HG02852 (cell line): ENCODE data around the gene R3HDM2.

Experiments used
- ATAC-seq: cut with Tn5 transposase; IDR thresholded peaks from one replicate; pipeline ENCODE4 v1.9.1; 2021; ENCODE audit warnings: mild to moderate bottlenecking, moderate library complexity; ENCODE audit not compliant: unreplicated experiment

The R3HDM2 gene

DNA sequence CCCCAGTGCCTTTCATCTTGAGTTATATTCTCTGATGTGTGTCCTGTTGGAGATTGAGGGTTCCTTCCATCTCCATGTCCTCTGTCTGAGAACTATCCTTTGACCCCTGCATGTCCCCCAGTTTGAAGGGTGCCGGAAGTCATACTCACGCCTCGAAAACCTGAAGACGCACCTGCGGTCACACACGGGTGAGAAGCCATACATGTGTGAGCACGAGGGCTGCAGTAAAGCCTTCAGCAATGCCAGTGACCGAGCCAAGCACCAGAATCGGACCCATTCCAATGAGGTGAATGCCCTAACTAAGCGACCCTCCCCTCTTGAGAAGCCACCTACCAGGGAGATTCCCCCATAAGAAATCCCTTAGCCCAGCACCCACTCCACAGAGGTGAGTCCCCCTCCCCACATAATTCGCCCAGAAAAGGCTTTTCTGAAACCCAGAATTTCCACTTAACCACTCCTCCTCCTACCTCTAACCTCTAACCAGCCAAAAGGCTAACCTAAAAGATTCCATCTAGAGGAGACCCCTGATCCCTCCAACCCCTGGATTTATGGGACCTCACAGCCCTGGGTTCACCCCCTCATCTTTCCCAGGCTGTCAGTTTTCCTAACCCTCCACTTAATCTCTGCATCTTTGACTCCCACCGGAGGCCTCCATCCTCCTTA, 36.5 kb upstream of the R3HDM2 start:
- no peak for ATAC-seq

DNA sequence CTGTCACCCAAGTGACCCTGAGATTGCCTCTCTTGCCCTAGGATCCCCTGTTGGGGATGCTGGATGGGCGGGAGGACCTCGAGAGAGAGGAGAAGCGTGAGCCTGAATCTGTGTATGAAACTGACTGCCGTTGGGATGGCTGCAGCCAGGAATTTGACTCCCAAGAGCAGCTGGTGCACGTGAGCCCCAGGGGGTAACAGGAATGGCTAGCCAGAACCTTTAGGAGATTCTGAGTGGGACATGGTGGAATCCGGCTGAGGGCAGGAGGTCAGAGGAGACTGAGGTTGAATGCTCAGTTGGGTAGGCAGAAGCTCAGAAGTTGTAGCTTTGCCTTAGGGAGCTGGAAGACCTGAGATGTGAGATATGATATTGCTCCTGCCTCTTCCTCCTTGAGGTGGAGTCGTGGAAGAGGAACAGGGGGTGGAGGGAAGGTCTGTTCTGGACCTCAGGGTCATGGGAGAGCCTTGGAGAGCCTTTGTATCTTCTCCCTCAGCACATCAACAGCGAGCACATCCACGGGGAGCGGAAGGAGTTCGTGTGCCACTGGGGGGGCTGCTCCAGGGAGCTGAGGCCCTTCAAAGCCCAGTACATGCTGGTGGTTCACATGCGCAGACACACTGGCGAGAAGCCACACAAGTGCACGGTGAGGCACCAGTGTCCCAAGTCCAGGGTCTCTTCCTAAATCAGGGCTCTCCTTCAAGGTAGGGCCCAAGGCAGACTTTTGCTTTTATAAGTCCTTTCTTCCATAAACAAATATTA, 35.1 kb upstream of the R3HDM2 start:
- ATAC-seq: no peak

DNA sequence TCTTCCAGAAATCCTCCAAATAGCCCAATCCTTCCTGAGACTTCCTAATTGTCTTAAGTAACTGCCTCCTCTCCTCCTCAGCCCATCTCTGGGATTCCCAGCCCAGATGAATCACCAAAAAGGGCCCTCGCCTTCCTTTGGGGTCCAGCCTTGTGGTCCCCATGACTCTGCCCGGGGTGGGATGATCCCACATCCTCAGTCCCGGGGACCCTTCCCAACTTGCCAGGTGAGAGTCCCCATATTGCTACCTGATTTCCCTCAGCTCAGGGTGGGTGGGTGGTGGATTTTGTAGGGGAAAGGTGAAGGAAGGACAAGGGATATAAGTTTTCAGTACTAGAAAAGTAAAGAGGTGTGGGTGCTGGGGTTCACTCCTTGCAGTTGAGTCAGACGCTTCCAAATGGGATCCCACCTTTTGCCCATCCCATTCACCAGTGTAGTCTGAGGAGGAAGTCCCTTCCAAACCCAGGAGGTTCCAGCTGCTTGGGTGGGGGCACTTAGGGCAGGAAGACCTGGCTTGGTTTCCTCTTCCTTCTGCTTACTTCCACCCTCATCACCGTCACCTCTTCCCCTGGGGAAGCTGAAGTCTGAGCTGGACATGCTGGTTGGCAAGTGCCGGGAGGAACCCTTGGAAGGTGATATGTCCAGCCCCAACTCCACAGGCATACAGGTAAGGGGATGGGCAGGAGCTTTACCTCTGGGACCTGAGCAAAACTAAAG, 34.3 kb upstream of the R3HDM2 start:
- no peak for ATAC-seq

DNA sequence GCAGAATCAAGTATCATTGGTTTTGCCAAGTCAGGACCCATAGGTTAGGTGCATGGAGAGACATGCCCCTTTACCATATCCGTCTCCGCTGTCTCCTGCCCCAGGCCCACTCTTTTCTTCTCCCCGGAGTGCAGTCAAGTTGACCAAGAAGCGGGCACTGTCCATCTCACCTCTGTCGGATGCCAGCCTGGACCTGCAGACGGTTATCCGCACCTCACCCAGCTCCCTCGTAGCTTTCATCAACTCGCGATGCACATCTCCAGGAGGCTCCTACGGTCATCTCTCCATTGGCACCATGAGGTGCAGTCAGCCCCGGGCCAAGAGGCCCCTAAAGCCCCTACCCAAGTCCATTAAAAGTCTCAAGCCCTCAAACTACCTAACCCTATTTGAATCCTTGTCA, 33.7 kb upstream of the R3HDM2 start:
- no peak for ATAC-seq

DNA sequence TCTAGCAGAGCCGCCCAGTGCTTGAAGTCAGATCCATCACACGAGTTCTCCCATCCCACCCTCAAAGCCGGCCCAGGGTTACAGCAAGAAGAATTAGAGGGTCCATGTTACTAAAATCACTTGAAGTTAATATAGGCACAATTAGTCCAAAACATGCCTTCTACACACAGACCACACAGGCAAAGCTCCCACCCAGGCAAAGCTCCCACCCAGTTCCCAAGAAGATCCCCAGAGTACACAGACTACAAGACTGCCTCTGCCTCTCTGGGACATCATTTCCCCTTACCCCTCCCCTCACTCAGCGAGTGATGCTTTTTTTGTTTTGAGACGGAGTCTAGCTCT, 32.0 kb upstream of the R3HDM2 start:
- no peak for ATAC-seq

DNA sequence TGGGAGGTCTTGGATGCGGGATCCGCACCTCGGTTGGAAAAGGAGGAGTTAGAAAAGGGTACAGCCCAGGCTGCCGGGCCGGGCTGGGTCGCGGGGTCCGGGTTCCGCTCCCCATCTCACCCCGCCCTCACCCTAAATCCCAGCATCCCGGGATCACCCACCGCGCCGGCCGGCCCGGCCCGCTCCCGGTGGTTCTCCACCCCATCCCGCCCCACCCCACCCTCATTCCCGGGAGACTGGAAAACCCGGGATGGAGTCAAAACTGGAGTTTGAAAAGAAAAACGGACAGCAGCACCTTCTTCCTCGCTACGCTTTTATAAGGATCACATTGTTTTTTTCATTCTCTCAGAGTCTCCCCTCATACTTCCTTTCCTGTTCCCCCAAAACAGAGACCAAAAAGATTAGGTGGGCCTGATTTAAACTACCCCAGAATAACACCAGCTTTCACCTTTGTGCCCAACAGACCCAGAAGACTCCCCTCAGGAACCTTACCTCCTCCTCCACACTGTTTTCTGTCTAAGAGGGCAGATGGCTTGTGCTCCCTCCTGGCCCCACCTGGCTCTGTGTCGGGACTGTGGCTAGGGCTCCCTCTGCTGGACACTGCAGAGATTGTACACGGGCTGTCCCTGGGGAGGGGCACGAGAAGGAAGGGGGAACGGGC, 31.5 kb upstream of the R3HDM2 start:
- ATAC-seq: peak; percentile 71

DNA sequence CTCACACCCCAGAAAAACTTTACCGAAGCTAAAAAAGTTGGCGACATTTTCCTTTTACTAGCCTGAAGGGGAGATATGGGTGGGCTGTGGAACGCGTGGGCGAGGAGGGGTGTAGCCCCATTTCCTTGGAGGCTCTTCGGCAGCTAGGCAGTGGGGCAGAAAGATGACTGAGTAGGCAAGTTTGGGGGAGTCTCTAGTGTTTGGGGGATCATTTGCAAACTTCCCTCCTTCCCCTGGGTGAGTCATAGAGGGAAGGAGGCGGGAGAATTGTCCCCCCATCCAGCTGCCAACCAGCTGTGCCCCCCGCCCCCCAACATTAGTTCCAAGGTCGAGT, 31.0 kb upstream of the R3HDM2 start:
- no peak for ATAC-seq

DNA sequence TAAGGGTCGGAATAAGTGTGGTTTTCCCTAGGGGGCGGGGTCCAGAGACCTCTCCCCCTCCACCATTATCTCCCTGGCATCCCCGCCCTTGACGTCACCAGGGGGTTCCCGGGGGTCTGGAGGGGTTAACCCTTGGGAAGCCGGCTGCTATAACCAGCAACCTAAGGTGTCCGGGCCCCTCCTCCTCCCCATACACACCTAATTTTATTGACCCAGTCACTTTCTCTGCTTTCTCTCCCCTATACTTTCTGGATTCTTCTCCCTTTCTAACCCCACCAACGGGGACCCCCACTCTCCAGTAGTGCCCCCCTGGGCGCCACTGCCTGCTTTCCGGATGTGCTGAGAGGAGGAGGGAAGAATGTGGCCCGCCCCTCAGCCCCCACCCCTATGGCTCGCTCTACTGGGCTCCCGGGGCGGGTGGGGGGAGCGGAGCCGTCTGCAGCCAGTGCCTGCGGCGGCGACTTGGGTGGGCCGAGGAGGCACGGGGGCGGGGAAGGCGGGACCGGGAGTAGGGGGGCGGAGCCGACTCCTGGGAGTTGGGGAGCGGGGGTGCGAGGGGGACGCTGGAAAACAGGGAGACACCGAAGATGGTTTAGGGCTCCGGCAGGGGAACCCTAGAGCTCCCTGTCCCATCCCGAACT, 30.6 kb upstream of the R3HDM2 start:
- no peak for ATAC-seq

DNA sequence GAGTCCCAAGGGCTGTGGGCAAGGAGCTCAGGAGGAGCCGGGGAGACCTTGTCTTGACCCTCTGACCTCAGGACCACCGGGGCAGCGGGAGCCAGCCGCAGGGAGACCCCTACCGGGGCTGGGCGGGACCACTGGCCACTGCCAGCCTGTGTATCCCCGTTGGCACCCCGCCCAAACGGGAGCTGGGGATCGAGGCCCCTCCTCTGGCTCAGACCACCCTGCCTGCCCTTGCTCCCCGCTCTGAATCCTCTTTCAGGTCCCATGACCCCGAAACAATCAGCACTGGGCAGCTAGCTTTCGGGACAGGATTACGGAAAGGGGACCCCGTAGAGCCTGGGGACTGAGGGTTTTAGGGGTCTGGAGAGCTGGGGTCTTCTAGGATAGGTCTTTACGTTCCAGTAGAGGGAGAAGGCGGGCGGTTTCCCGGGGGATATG, 30.0 kb upstream of the R3HDM2 start:
- ATAC-seq: no peak

DNA sequence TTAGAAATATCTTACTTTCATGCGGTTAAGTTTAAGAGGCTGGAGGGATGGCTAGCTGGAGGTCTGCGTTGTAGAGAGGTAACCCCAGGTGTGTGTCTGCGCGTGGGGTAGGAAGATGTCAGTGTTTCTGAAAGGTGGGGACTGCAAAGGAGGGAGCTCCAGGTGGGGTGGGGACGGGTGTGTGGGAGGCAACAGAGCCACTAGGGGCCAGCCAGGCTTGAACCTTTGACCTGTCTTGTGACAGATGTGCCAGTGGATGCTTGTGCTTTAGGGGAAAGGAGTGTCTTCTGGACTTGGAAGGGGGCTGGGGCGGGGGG, 29.6 kb upstream of the R3HDM2 start:
- ATAC-seq: no peak

DNA sequence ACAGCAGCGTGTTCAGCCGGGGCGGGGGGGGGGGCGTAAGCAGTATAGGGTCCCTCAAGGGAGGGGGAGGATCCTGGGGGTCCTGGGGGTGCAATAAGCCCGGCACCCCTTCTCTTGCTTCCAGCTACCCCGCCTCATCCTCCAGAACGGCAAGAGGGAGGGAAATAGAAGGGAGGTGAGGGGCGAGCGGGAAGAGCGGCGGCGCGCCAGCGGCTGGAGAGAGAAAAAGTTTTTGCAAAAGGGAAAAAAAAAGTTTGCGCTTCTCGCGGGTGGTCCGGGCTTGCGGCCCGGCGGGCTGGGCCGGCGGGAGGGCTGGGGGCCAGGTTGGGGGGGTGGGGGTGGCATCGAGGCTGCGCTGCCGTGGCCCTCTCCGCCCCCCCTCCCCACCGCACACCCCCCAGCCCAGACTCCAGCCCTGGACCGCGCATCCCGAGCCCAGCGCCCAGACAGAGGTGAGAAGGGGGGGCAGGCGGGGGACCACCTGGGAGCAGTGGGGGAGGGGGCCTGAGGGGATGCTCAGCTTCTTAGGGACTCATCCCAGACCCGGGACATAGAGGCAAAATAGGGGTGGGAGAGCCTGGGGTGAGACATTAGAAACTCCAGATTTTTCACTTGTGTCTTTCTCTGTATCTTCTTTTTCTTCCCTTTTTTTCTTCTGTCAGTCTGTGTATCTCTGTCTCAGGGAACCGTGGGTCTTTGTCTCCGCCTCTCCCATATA, 29.1 kb upstream of the R3HDM2 start, which contains the start of gene GLI1:
TSS of gene GLI1 (plus strand) at position 36 of the 718 bp plus-strand sequence. CDS start 3,907 bp downstream, outside the sequence.
- ATAC-seq: no peak

DNA sequence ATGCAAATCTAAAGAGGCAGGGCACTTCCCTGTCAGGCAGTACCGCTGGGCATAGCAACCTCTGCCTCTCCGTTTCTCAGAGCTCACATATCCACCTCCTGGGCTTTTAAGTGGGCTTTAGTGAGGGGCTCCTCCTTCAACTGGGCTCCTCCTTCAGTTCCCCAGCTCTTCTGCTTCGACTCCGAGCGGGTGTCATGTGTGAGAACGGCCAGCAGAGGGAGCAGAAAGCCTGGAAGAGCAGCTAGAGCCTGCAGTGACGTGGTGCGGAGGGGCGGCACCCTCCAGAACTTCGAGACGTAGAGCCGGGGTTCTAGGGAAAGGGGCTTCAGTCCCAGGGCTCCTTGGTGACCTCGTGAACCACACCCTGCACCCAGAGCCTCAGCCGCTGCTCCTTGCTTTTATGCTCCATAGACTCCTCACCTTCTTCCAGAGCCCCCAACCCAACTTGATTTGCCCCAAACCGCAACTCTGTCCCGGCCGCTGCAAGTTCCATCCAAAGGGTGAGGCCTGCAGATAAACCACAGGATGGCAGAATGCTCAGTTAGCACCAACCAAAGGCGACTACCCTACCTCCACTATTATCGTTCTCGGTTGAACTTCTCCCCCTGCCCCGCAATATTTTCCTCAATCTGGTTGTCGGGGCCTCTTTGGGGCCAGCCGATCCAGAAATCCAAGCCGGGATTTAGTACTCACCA, 28.4 kb upstream of the R3HDM2 start:
- ATAC-seq: peak; percentile 49

DNA sequence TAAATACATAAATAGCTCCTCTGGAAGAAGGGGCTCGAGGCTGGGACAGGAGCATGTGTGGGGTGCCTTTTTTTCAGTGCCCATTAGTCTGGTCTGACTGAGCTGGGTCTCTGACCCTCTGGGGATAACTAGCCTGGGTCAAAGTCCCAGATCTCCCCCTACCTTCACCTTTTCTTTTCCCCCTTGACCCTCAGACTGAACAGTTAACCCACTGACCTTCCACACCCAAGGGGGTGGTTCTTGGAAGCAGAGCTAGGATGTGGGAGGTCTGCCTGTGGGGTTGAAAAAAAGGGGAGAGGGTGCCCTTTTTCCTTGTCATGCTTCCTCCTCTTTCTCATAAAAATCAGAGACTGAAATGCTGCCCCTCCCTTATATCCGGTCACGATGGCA, 27.8 kb upstream of the R3HDM2 start:
- ATAC-seq: no peak

DNA sequence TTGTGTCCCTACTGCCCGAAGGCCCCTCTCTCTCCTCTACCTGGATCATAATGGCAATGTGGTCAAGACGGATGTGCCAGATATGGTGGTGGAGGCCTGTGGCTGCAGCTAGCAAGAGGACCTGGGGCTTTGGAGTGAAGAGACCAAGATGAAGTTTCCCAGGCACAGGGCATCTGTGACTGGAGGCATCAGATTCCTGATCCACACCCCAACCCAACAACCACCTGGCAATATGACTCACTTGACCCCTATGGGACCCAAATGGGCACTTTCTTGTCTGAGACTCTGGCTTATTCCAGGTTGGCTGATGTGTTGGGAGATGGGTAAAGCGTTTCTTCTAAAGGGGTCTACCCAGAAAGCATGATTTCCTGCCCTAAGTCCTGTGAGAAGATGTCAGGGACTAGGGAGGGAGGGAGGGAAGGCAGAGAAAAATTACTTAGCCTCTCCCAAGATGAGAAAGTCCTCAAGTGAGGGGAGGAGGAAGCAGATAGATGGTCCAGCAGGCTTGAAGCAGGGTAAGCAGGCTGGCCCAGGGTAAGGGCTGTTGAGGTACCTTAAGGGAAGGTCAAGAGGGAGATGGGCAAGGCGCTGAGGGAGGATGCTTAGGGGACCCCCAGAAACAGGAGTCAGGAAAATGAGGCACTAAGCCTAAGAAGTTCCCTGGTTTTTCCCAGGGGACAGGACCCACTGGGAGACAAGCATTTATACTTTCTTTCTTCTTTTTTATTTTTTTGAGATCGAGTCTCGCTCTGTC, 26.1 kb upstream of the R3HDM2 start:
- no peak for ATAC-seq

DNA sequence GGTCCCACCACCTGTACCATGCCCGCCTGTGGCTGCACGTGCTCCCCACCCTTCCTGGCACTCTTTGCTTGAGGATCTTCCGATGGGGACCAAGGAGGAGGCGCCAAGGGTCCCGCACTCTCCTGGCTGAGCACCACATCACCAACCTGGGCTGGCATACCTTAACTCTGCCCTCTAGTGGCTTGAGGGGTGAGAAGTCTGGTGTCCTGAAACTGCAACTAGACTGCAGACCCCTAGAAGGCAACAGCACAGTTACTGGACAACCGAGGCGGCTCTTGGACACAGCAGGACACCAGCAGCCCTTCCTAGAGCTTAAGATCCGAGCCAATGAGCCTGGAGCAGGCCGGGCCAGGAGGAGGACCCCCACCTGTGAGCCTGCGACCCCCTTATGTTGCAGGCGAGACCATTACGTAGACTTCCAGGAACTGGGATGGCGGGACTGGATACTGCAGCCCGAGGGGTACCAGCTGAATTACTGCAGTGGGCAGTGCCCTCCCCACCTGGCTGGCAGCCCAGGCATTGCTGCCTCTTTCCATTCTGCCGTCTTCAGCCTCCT, 25.4 kb upstream of the R3HDM2 start:
- no peak for ATAC-seq

DNA sequence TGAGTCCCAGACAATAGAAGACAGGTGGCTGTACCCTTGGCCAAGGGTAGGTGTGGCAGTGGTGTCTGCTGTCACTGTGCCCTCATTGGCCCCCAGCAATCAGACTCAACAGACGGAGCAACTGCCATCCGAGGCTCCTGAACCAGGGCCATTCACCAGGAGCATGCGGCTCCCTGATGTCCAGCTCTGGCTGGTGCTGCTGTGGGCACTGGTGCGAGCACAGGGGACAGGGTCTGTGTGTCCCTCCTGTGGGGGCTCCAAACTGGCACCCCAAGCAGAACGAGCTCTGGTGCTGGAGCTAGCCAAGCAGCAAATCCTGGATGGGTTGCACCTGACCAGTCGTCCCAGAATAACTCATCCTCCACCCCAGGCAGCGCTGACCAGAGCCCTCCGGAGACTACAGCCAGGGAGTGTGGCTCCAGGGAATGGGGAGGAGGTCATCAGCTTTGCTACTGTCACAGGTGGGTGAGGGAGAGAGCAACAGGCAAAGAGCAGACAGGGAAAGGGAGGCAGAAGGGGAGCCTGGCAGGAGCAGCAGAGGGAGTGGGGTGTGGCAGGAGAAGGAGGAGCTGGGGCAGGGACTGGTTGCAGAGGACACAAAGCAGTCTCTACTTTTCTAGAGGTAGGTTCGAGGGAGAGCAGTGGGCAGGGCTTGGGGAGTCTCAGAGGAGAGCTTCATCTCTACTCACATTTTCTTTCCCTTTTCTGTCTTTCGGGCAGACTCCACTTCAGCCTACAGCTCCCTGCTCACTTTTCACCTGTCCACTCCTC, 24.7 kb upstream of the R3HDM2 start:
- ATAC-seq: no peak

DNA sequence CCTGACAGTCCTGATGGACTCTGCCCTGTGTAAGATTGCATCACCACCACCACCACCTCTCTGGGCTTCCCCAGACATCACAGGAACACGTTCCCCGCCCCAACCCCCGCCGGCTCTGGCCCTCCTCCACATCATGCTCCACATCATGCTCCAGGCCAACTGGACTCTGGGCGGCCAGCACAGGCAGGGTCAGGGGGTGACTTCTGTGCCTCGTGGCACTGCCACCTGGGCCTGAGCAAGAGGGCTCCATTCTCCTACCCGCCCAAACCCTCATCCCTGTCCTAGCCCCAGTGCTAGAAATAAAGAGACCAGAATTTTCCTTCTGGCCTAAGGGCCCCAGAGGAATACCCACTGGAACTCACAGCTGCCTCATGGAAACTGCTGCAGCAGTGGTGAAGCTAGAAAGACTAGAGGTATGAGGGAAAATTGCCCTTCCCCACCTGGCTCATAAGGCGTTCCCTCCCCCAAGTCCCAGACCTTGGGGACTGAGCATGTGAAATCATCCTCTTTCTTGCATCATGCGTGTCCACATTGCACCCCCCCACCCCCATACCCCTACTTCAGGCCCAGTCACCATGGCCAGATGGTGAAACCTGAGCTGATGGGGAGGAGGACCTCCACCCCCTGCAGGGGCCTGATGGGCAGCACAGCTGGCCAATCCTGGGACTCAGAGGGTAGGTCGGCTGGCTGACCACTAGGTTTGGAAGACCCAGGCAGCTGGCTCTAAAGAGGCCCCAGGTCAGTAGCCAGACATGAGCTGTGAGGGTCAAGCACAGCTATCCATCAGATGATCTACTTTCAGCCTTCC, 23.9 kb upstream of the R3HDM2 start, which contains the start of gene INHBE:
TSS of gene INHBE (plus strand) at position 742 of the 808 bp plus-strand sequence. CDS start 230 bp downstream, outside the sequence.
- ATAC-seq: no peak
